Stimulated activated memory B cell treated with anti-CD40 and anti-IgM and Interleukin-4, amounts not matched to agents 10 μg/mL and 1 μg/mL and 100 μg/mL, for 72 hours (primary cell): Measurements from ENCODE around the gene LRRC45.
A peak's percentile ranks its signal among the peaks of the same experiment; 100 is the strongest.
"Not testable (repeated sequence)": the region's sequence is repeated elsewhere in the genome, so short reads cannot be mapped to it uniquely, and the experiment has no call there.

Source experiments
- ATAC-seq: fragments of 150-1000 bp; cut with Tn5 transposase; 2 replicates; pipeline ENCODE4 v1.10.0; 2021
- H3K27ac Mint-ChIP-seq: one replicate; pipeline ENCODE4 v1.8.0; 2022; ENCODE audit warnings: mild to moderate bottlenecking, mixed read lengths
- H3K27me3 Mint-ChIP-seq: one replicate; pipeline ENCODE4 v1.8.0; 2022; ENCODE audit warnings: mixed read lengths
- H3K36me3 Mint-ChIP-seq: one replicate; pipeline ENCODE4 v1.8.0; 2022; ENCODE audit warnings: mixed read lengths
- H3K4me1 Mint-ChIP-seq: one replicate; pipeline ENCODE4 v1.8.0; 2022; ENCODE audit warnings: mixed read lengths
- H3K4me3 Mint-ChIP-seq: one replicate; pipeline ENCODE4 v1.8.0; 2022; ENCODE audit warnings: mild to moderate bottlenecking, moderate library complexity, mixed read lengths
- H3K9me3 Mint-ChIP-seq: one replicate; pipeline ENCODE4 v1.8.0; 2022; ENCODE audit warnings: mixed read lengths

LRRC45 gene

DNA sequence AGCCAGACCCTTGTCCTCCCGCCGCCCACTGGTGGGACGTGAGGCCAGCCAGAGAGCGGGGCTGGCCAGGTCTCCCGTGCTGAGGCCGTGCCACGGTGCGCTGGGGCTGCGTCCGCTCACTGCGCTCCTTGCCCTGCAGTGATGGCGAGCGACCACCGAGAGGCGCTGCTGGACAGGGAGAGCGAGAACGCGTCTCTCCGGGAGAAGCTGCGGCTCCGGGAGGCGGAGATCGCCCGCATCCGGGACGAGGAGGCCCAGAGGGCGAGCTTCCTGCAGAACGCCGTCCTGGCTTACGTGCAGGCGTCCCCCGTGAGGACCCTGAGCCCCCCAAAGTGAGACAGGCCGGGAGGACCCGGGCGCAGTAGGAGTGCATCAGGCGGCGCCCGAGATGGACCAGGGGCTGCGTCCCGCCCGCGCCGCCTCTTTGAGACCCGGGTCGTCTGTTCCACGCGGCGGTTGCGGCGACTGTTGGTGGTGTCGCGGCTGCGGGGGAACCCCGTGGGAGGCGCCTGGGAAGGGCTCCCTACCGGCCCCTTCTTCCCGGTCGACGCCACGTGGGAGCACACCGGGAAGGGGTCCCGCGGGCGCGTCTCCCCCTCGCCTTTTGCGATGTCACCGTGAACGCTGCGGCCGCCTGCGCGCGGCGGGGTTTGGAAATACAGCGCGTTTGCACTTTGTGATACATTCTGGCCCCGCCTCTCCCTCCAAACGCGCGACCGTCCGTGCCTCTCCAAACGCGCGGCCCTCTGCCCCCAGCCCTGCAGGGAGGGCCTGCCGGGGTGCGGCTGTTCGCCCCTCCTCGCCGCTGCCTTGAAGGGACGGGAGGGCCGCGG is 7.6 kb downstream of the LRRC45 start:
- Mint-ChIP-seq H3K27me3 (peaks cover 34% of the 10 kb centered on the region), H3K9me3 (no peaks in the 10 kb centered on the region), H3K36me3 (peaks cover 20% of the 10 kb centered on the region), H3K4me3 (peak overlapping the region; percentile 85), H3K27ac (no peak overlapping the region), H3K4me1 (peaks cover 24% of the 10 kb centered on the region)
- peak; percentile 71 for ATAC-seq

DNA sequence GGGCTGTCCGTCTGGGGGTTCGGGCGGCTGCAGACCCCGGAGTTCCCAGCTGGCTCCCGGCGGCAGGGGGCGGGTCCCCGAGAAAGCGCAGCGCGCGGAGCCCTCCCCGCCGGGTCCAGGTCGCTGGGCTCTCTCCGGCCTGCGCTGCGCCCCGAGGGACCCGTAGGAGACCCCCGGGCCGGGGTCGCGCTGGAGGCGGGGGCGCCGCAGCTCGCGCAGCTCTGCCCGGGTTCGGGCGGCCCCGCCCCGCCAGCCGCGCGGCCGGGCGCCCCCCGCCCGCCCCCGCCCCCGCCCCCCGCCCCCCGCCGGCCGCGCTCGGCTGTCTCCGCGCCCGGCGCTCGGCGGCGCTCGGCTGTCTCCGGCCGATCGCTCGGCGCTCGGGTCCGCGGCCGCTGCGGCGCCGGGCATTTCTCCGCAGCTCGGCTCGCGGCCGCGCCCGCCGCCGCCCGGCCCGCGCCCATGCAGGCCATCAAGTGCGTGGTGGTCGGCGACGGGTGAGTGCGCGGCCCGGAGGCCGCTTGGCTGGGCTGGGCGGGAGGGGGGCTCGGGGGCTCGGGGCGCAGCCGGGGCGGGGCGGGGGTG is 8.3 kb downstream of the LRRC45 start, which contains the start of gene RAC3:
Gene RAC3, plus strand, starts transcription at position 376 of the 582 bp plus-strand sequence. Its CDS starts 84 bp downstream, at position 460.
- ATAC-seq, result no peak
- Mint-ChIP-seq H3K4me1 (peaks cover 31% of the 10 kb centered on the region), H3K9me3 (no peaks in the 10 kb centered on the region), H3K4me3 (peak within 1 kb of the TSS; percentile 85), H3K36me3 (peaks cover 21% of the 10 kb centered on the region), H3K27me3 (peaks cover 27% of the 10 kb centered on the region), H3K27ac (no peak within 1 kb of the TSS)

DNA sequence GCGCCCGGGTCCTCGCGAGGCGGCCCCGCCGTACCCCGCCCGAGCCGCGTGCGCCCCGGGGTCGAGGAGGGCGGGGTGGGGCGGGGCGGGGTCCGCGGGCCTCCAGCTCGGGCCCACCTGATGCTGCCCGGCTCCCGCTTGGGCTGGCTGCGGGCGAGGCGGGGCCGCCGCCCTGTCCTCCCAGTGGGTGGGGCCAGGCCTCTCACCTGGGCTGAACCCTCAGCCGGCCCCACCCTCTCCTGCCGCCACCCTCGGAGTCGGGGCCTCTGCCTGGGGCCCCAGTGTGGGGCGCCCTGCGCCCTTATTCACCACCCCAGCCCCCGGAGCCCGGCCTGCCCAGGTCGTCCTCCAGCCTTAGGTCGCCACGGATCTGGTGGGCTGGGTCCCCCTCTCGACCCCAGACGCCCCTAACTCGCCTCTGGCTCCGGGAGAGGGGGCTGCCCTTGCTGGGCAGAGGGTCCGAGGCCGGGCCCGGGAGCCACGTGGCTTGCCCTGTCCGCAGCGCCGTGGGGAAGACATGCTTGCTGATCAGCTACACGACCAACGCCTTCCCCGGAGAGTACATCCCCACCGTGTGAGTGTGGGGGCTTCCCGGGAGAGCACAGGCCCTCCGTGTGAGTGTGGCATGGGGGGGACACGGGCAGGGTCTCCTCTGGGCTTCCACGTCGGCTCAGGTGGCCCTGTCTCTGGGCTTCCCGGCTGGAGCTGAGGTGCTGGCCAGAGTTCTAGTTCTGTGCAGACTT is 9.0 kb downstream of the LRRC45 start:
- peak; percentile 54 for ATAC-seq

DNA sequence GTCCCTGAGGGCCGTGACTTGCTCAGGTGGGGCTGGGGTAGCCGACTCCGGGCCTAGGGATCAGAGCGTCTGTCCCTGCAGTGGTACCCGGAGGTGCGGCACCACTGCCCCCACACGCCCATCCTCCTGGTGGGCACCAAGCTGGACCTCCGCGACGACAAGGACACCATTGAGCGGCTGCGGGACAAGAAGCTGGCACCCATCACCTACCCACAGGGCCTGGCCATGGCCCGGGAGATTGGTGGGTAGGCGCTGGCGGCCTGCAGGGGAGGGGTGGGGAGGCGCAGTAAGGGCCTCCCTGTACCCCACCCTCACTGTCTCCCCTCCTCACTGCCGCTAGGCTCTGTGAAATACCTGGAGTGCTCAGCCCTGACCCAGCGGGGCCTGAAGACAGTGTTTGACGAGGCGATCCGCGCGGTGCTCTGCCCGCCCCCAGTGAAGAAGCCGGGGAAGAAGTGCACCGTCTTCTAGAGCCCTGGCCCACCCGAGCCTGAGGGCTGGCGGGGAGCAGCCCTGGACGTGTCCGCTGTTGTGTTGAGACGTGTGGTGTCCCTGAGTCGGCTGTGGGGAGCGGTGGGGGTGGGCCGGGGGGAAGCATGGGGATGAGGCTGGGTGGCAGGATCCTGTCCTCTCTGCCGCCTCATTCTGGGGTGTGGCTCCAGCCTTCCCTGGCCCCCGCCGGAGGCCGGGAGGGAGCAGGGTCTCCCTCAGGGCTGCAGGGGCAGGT is 10.4 kb downstream of the LRRC45 start:
- H3K4me1 Mint-ChIP-seq, result peaks cover 41% of the 10 kb centered on the region
- H3K4me3 Mint-ChIP-seq, result no peak overlapping the region
- H3K9me3 Mint-ChIP-seq, result no peaks in the 10 kb centered on the region
- H3K36me3 Mint-ChIP-seq, result peaks cover 10% of the 10 kb centered on the region
- no peak overlapping the region for H3K27ac Mint-ChIP-seq
- ATAC-seq, result no peak
- peaks cover 12% of the 10 kb centered on the region for H3K27me3 Mint-ChIP-seq

More for the DNA sequence above, 9.0 kb downstream of the LRRC45 start:
- peaks cover 22% of the 10 kb centered on the region for H3K27me3 Mint-ChIP-seq
- no peaks in the 10 kb centered on the region for H3K9me3 Mint-ChIP-seq
- H3K4me3 Mint-ChIP-seq, result peak overlapping the region; percentile 59
- peaks cover 35% of the 10 kb centered on the region for H3K4me1 Mint-ChIP-seq
- no peak overlapping the region for H3K27ac Mint-ChIP-seq
- H3K36me3 Mint-ChIP-seq, result peaks cover 17% of the 10 kb centered on the region

DNA sequence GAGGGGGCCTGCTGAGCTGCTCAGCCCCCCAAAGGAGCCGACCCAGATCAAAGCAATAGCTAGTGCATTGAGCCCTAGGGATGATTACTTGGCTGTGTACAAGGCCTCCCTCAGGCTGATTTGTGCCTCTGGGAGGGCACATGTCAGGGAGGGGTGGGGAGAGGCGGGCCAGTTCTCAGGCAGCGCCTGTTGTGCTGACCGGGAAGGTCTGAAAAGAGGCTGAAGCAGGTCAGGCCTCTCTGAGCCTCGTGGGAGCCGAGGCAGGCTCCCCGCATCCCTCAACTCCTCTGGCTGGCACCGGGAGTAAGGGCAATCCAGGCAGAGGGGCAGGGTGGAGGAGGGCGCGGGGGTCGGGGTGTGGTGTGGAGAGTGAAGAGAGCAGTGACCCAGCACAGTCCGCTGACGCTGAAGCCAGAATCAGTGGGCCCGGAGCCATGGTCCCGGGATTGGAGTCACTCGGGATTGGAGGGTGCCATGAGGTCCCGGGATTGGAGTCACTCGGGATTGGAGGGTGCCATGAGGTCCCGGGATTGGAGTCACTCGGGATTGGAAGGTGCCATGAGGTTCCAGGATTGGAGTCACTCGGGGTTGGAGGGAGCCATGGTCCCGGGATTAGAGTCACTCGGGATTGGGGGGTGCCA is 11.4 kb downstream of the LRRC45 start:
- H3K27ac Mint-ChIP-seq, result no peak overlapping the region
- H3K27me3 Mint-ChIP-seq, result peaks cover 5% of the 10 kb centered on the region
- no peak for ATAC-seq
- no peaks in the 10 kb centered on the region for H3K9me3 Mint-ChIP-seq
- no peak overlapping the region for H3K4me3 Mint-ChIP-seq
- peaks cover 44% of the 10 kb centered on the region for H3K4me1 Mint-ChIP-seq
- peaks cover 10% of the 10 kb centered on the region for H3K36me3 Mint-ChIP-seq

DNA sequence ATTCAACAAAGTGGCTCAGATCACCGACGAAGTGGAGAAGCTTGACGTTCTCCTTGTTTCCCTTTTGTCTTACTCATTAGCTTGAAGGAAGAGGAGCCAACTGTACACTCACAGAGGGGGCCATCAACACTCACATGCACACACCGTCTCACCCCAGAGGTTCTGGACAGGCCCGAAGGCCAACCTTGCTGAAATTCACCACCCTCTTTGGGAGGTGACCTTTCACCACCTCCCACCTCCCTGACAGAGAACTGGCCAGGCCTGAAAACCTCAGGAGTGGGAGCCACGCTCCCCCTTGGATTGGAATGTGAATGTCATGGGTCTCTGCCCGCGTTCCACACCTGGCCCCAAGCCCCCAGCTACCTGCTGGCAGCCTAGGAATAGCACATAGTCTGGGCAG is 12.4 kb downstream of the LRRC45 start:
- no peak for ATAC-seq
- peaks cover 10% of the 10 kb centered on the region for H3K36me3 Mint-ChIP-seq
- peaks cover 36% of the 10 kb centered on the region for H3K4me1 Mint-ChIP-seq
- no peak overlapping the region for H3K27ac Mint-ChIP-seq
- no peaks in the 10 kb centered on the region for H3K27me3 Mint-ChIP-seq
- no peak overlapping the region for H3K4me3 Mint-ChIP-seq
- H3K9me3 Mint-ChIP-seq, result no peaks in the 10 kb centered on the region

DNA sequence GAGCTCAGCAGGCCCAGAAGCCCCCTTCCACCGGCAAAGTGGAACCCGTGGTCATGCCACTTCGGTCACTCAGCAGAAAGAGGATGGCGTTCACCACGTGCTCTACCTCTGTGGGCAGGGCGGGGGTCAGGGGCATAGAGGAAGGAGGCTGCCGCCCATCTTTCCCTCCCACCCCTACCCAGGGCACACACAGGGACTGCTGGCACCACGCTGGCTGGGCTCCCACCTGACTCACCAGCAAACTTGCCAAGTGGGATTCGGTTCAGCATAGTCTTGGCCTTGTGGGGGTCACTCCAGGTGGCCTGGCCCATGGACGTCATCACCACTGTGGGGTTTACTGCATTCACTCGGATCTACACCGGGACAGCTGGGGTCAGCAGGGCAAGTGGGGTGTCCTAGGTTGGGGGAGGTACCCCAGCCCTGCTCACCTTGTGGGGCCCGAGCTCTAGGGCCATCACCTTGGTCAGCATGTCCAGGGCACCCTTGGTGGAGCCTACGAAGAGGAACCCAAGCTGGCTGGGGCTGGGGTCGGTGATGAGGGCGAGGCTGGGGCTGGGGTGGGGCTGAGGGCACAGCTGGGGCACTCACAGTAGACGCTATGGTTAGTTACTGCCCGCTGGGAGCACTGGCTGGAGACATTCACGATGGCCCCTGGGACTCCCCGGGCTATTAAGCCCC is 13.0 kb downstream of the LRRC45 start:
- H3K27ac Mint-ChIP-seq, result no peak overlapping the region
- no peaks in the 10 kb centered on the region for H3K9me3 Mint-ChIP-seq
- no peaks in the 10 kb centered on the region for H3K27me3 Mint-ChIP-seq
- peak overlapping the region; percentile 85 for H3K4me3 Mint-ChIP-seq
- H3K36me3 Mint-ChIP-seq, result peaks cover 10% of the 10 kb centered on the region
- ATAC-seq, result no peak
- H3K4me1 Mint-ChIP-seq, result peaks cover 33% of the 10 kb centered on the region

DNA sequence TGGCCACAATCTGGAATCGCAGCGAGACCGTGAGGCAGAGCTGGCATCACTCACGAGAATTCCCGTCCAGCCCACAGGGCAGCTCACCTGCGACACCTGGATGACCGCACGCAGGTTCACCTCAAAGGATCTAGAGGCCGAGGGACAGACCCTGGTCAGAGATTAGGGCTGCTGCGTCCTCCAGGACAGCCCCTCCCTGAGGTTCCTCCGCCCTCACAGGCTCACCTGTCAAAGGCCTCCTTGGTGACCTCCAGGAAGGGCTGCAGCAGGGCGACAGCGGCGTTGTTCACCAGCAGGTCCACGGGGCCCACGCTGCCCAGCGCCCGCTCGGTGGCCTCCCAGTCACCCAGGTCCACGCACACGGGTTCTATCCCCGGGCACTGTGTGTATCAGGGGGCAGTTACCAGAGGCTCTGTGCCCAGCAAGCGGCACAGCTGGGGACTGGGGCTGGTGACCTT is 13.6 kb downstream of the LRRC45 start:
- no peaks in the 10 kb centered on the region for H3K9me3 Mint-ChIP-seq
- H3K4me1 Mint-ChIP-seq, result peaks cover 33% of the 10 kb centered on the region
- H3K4me3 Mint-ChIP-seq, result peak overlapping the region; percentile 85
- no peak for ATAC-seq
- peak overlapping the region; percentile 85 for H3K27ac Mint-ChIP-seq
- peaks cover 10% of the 10 kb centered on the region for H3K36me3 Mint-ChIP-seq
- no peaks in the 10 kb centered on the region for H3K27me3 Mint-ChIP-seq

DNA sequence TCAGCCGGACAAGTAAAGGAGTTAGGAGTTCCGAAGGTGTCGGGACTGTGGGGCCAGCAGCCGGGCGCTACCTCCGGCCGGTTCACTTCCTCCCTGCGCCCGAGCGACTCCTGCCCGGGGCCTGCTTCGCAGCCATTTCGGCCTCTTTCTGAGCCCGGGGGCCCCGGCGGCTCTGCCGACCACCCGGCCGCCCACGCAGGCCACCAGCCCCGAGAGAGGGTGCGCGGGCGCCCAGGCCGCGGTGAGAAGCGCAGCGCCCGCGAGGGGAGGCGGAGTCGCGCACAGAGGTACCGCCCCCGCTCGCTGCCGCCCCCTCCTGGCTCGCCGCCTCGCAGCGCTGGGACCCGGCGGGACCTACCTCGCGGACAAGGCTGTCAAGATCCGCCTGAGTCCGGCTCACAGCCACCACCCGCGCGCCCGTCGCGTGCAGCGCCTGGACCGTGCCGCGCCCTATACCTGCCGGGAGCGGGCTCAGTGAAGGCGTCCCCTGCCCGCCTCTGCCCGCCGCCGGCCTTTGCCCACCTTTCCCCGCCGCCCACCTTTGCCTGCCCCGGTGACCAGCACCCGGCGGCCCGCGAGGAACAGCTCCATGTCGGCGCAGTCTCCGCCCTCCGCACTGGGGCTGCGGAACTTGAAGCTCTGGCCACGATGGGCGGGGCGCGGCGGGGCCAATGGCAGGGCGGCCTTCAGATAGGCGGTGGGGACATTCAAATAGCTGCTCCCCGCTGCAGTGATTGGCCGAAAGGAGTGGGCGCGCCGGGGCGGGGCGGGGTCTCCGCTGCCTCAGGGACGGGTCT is 14.2 kb downstream of the LRRC45 start, which contains the start of gene DCXR:
Gene DCXR, minus strand, starts transcription at position 606 of the 797 bp plus-strand sequence. Its CDS starts 15 bp downstream, at position 591.
- H3K9me3 Mint-ChIP-seq, result no peaks in the 10 kb centered on the region
- ATAC-seq, result peak; percentile 97
- peak within 1 kb of the TSS; percentile 85 for H3K4me3 Mint-ChIP-seq
- H3K27me3 Mint-ChIP-seq, result no peaks in the 10 kb centered on the region
- H3K27ac Mint-ChIP-seq, result peak within 1 kb of the TSS; percentile 85
- peaks cover 10% of the 10 kb centered on the region for H3K36me3 Mint-ChIP-seq
- peaks cover 33% of the 10 kb centered on the region for H3K4me1 Mint-ChIP-seq

DNA sequence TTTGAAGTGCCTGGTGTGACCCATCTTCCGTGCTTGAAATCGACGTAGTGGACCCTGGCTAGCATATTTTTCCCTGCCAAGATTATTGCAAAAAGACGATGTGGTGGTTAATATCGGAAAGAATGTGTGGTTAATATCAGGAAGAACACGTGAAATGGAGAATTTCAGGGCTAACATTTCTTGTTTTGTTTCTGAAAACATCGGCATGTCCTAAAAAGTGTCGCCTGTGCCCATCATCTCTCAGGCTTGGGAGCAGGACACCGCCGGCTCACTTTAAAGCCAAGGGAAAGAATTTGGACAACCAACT is 14.7 kb downstream of the LRRC45 start:
- Mint-ChIP-seq H3K36me3 (peaks cover 10% of the 10 kb centered on the region), H3K4me3 (peak overlapping the region; percentile 85)

DNA sequence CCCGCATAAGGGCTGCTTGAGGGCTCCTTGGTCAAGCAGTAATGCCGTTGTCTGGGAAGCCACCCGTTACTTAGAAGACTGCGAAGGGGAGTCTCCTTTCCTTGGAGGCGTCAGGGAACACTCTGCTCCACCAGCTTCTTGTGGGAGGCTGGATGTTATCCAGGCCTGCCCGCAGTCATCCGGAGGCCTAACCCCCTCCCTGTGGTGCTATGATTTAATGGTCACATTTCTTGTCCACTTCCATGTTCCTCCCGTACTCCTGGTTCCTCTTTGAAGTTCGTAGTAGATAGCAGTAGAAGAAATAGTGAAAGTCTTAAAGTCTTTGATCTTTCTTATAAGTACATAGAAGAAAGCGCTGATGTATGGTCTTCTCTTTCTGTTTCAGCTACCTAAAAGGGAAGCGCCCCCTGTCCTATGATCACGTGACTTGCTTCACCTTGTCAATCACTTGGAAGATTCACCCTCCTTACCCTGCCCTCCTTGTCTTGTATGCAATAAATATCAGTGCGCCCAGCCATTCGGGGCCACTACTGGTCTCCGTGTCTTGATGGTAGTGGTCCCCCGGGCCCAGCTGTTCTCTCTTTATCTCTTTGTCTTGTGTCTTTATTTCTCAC is 15.8 kb downstream of the LRRC45 start:
- H3K27me3 Mint-ChIP-seq, H3K27ac Mint-ChIP-seq, H3K9me3 Mint-ChIP-seq, H3K4me3 Mint-ChIP-seq, H3K36me3 Mint-ChIP-seq, ATAC-seq: not testable (repeated sequence)
- H3K4me1 Mint-ChIP-seq, result peaks cover 33% of the 10 kb centered on the region

More for the DNA sequence above, 14.7 kb downstream of the LRRC45 start:
- ATAC-seq, result no peak
- peak overlapping the region; percentile 85 for H3K27ac Mint-ChIP-seq
- peaks cover 33% of the 10 kb centered on the region for H3K4me1 Mint-ChIP-seq
- no peaks in the 10 kb centered on the region for H3K27me3 Mint-ChIP-seq
- no peaks in the 10 kb centered on the region for H3K9me3 Mint-ChIP-seq

DNA sequence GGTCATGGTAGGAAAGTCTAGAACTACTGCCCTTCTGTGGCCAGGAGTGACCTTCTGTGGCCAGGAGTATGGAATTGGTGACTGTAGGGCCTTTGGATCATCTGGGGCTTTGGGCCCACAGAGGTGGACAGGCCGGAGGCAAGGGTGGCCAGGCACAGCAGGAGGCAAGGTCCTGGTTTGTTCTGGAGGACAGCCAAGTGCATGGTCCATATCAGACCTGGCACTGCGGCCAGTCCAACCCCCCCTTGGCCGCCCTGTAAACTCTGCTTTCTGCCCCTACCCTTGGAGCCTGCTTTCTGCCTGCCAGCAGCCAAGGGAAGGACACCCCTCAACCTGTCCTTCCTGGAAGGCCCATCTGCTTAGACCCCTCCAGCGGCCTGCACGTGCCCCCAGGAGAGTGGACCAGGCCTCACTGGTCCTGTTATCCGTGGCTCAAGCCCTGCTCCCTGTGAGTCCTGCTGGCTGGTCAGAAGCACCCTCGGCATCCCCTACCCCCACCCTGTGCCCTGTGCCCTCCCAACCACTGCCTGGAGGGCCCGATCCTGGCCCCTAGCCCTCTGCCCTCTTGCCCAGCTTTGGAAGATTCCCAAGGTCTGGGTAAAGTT is 16.7 kb downstream of the LRRC45 start:
- H3K4me1 Mint-ChIP-seq, result peaks cover 33% of the 10 kb centered on the region
- no peaks in the 10 kb centered on the region for H3K27me3 Mint-ChIP-seq
- peaks cover 10% of the 10 kb centered on the region for H3K36me3 Mint-ChIP-seq
- no peak overlapping the region for H3K4me3 Mint-ChIP-seq
- H3K9me3 Mint-ChIP-seq, result no peaks in the 10 kb centered on the region
- no peak for ATAC-seq
- H3K27ac Mint-ChIP-seq, result no peak overlapping the region
